GM10266 (cell line): ENCODE data around the gene ASXL3.

ENCODE experiments used
- DNase-seq: peaks from one replicate; pipeline ENCODE4 v3.0.0; 2012; ENCODE audit errors: extremely low spot score
- TF ChIP-seq, protein P1 (sequence below): IDR thresholded peaks from 2 replicates; pipeline ENCODE4 v1.5.1; 2012; ENCODE audit warnings: mild to moderate bottlenecking, low read depth; ENCODE audit not compliant: control insufficient read depth, insufficient read depth; ENCODE audit errors: missing control alignments

The ASXL3 gene

DNA sequence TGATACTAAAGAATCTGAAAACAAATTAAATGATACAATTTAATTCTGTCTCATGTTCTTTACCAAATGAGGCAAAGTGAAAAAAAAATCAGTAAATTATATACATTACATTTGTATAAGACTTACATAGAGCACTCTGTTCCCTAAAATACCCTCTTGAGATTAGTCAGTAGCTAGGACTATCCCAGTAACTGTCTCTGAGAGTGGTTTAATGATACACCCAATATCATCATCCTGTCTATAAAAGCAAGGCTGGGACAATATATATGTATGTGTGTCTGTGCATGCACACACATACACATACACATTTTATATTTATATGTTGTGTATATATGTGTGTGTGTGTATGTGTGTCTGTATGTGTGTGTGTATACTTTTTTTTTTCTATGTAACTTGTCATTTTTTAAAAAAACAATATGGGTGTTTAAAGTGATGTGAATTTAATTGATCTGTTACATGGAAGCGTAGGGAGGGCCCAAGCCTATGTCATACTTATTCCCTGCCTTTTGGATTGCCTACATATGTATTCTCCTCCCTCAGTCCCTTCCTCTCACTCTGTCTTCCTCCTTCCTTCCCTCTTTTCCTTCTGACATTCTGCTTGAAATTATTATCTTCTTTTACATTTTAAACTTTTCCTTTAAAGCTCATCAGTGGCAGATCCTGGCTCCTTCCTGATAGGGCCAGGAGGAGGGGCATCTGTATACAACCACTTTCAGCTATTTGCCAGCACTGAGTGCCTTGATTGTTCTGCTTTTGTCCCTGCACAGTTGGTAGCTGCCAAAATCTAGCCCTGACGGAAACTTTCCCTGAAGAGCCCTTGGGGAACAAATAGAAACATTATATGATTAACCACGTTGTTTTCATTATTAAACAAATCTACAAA, 6.8 kb downstream of the ASXL3 start:
- no peak for DNase-seq
- TF ChIP-seq, protein P1, sequence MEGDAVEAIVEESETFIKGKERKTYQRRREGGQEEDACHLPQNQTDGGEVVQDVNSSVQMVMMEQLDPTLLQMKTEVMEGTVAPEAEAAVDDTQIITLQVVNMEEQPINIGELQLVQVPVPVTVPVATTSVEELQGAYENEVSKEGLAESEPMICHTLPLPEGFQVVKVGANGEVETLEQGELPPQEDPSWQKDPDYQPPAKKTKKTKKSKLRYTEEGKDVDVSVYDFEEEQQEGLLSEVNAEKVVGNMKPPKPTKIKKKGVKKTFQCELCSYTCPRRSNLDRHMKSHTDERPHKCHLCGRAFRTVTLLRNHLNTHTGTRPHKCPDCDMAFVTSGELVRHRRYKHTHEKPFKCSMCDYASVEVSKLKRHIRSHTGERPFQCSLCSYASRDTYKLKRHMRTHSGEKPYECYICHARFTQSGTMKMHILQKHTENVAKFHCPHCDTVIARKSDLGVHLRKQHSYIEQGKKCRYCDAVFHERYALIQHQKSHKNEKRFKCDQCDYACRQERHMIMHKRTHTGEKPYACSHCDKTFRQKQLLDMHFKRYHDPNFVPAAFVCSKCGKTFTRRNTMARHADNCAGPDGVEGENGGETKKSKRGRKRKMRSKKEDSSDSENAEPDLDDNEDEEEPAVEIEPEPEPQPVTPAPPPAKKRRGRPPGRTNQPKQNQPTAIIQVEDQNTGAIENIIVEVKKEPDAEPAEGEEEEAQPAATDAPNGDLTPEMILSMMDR: no peak

DNA sequence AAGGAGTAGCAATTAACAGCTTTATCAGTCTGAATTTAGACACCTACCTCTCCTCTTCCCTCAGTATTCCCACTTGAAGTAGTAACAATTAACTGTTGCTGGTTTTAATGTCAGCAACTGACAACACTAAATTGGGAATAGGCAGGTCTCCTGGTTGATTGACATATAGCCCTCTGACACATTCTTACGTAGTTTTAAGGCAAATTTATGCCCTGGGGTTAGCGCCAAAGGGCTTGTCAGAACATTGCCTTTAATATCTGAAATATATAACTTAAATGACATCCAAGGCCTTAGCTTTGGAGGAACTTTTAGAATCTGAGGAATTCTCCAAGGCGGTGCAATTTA, 7.4 kb downstream of the ASXL3 start:
- DNase-seq: no peak
- TF ChIP-seq, protein P1: no peak

DNA sequence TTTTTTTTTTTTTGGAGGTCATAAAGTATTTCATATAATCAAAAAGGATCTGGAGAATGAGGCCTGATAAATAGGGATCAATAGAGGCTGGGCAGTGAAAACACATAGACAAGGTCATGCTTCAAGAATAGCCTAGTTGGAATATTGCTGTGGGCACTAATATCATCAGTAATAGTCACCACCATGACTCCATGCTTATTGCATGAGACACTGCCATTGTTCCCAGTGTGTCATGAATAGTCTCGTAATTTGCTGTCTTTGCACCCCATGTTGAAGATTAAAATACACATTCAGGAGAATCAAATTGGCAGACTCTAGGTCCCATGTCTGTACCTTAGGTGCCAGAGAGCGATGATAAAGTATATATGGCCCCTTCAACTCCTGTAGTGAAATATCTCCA, 10.3 kb downstream of the ASXL3 start:
- no peak for DNase-seq
- TF ChIP-seq, protein P1: no peak

DNA sequence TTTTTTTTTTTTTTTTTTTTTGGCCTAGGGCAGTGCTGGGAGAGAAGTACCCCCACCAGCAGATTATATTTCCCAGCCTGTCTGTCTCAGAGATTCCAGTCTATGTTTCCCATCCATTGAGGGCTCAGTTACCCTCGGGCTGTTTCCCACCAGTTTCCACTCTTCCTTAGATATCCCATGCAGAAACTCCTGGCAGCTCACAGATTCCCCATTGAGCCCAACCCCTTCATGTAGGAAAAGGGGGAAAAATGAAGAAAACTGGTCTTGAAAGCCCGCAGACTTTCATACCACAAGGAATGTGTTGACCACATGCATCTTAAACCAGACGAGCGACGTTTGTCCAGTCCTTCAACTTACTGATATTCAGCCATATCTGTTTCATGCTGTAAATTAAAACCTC, 15.2 kb downstream of the ASXL3 start:
- TF ChIP-seq, protein P1: no peak

DNA sequence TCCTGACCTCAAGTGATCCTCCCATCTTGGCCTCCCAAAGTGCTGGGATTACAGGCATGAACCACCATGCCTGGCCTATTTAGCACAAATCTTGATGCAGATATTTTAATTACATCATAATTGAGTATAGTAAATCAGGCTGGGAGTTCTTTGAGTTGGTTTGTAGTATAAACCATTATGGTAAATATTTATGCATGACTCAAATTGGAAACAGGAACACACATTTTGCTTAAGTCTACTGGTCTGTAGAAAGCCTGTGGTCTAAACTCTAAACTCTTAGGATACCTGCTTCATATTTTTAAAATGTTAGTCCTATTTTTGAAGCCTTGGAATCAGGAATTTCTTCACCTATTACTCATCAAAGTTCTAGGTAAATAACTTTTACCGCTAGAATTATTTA, 16.8 kb downstream of the ASXL3 start:
- no peak for DNase-seq
- TF ChIP-seq, protein P1: no peak

More for the DNA sequence above, 15.2 kb downstream of the ASXL3 start:
- DNase-seq: no peak

DNA sequence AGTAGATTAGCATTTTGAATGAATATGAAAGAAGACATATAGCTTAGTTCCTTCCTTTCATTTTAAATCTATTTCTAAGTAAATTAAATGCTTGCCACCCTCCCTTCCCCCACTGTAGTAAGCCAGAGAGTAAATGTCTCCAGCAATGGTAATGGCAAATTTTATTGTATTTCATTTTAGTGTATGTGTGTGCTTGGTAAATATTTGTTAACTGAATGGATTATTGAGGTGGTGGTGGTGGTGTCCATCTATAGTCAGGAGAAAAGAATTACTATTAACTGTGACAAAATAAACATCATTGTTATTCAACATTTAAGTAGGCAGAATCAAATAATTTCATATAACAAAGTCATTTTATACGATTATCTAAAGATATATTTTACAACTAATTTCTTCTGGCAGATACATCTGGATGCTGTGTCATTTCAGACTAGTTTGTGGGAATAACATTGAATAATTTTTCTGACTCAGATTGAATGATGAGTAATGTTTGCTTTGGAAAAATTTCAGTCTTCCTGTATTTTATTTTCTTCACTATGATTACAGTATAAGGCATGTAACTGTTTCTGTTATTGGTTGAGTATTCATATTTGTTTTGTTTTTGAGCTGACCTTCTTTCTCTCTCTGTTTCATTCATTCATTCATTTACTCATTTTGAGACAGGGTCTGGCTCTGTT, 18.3 kb downstream of the ASXL3 start:
- DNase-seq: no peak
- TF ChIP-seq, protein P1: no peak

DNA sequence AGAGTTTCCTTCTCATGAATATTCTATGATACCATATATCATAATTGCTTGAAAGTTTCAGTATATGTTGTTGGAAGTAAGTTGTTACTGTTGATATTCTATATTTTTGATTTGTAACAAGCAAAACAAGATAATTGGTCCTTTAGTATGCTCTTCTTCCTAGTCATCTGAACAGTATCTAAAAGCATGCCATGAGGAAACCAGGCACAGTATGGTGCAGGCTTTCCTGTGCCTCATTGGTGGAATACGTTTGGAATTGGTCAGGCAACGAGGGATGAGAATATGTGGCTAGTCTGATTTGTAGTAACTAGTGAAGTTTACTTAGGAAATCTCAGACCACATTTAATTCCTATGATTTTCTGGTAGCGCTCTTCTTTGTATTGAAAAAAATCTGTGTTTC, 22.8 kb downstream of the ASXL3 start:
- no peak for DNase-seq
- TF ChIP-seq, protein P1: no peak
